Muscle layer of colon (tissue), 2 donors: ENCODE results near the gene SEMA4C.

Source experiments
- H3K27ac ChIP-seq: one replicate; pipeline ENCODE4 v1.7.0; 2013; ENCODE audit warnings: low read depth, mild to moderate bottlenecking, low read length, moderate library complexity
- H3K27me3 ChIP-seq, 2 donors: one replicate each; pipeline ENCODE4 v1.7.0; 2013; ENCODE audit warnings: low read length in 2 of 2, mild to moderate bottlenecking in 2 of 2; ENCODE audit not compliant: insufficient read depth in 2 of 2, control insufficient read depth in 1 of 2
- H3K36me3 ChIP-seq: one replicate; pipeline ENCODE4 v1.7.0; 2013; ENCODE audit warnings: mild to moderate bottlenecking, low read length; ENCODE audit not compliant: insufficient read depth
- H3K4me1 ChIP-seq: one replicate; pipeline ENCODE4 v1.7.0; 2013; ENCODE audit warnings: mild to moderate bottlenecking, low read length; ENCODE audit not compliant: insufficient read depth
- H3K4me3 ChIP-seq, 2 donors: one replicate each; pipeline ENCODE4 v1.7.0; 2013; ENCODE audit warnings: low read length in 2 of 2, low read depth in 1 of 2, mild to moderate bottlenecking in 1 of 2, moderate library complexity in 1 of 2
- H3K9ac ChIP-seq: one replicate; pipeline ENCODE4 v1.7.0; 2013; ENCODE audit warnings: low read length
- H3K9me3 ChIP-seq: one replicate; pipeline ENCODE4 v1.7.0; 2013; ENCODE audit warnings: mild to moderate bottlenecking, low read length
- donor health status: abdominal sarcoma.
- donor health status: Adenocarcinoma of cecum.

Gene SEMA4C

DNA sequence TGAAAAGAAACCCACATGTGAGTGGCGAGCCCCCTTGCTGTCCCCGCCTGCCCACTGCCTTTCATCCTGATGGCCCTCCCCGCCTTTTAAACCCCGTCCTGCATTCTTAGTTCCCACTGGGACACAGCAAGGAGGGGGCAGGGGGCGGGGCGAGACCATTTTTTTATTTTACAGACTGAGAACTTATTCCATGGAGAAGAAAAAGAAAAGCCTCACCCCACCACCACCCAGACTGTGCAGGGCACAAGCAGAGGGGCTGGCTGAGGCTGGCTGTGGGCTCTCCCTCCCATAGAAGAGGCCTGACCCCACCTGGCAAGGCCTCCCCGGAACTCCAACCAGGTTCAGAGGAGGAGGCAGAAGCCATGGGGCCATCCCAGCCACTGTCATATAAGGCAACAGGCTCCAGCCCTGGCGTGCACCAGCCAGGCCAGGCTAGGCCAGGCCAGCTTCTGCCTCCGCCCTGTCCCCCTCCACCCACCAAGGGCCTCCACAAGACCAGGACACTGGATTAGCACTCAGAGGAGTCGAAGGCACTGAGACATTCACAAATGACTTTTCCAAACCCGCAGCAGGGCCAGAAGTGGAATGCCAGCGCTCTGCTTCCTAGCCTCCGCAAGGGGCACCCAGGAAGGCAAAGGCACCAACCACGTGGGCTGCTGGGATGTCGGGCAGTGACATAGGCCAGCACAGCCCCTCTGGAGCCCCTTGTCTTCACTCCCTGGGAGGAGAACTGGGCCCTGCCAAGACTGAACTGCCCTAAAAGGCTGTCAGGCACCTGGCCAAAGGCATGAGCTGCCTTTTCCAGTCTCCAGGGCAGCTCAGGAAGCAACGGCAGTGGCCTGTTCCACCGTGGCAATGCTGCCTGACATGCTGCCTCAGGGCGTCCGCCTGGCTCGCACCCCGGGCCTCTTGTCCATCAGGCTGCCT, 37.5 kb upstream of the SEMA4C start:
- Histone ChIP-seq H3K9ac (peak overlapping the region; percentile 71), H3K27me3 (no peaks in the 10 kb centered on the region)

DNA sequence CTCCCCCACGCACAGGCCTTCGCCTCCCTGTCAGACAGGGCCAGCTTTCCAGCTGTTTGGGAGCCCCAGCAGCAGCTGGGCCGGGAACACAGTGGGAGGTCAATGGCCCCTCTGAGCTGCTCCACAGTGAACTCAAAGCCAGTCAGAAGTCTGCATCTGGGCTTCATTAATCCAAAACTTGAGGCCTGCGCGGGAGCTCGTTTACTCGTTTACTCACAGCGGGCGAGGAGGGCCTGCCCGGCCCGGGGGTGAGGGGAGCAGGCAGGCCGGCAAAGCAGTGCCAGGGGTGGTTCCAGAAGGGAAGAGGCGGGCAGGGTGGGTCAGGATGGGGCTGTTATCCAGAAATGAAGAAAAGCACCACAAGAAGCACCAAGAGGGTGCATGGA, 36.8 kb upstream of the SEMA4C start:
- peak overlapping the region; percentile 29 to 36 for H3K4me3 ChIP-seq

More for the DNA sequence above, 37.5 kb upstream of the SEMA4C start:
- H3K4me3 ChIP-seq, result peak overlapping the region in 1 of 2 donors; percentile 36
- H3K36me3 ChIP-seq, result no peaks in the 10 kb centered on the region
- no peaks in the 10 kb centered on the region for H3K9me3 ChIP-seq
- peak overlapping the region; percentile 100 for H3K27ac ChIP-seq
- peaks cover 54% of the 10 kb centered on the region for H3K4me1 ChIP-seq

DNA sequence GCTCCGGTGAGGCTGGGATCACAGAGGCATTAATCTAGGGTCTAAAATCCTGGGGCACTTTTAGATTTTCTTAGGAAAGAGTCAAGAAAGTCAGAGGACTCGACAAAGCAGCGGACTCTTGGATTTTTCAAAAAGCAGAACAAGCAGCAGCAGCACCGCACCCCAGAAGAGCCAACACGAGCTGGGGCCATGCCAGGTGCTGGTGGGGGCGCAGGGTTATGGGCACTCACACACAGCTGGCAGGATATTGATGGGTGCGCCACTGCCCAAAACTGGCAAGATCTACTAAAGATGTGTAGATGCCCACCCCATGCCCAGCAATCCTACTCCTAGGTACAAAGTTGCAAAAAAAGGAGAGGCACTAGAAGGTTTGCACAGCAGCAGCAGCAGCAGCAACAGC, 33.9 kb upstream of the SEMA4C start:
- Histone ChIP-seq H3K27ac (peak overlapping the region; percentile 86), H3K27me3 (no peaks in the 10 kb centered on the region), H3K9ac (no peak overlapping the region), H3K4me1 (peaks cover 59% of the 10 kb centered on the region), H3K4me3 (no peak overlapping the region), H3K9me3 (no peaks in the 10 kb centered on the region), H3K36me3 (no peaks in the 10 kb centered on the region)

More for the DNA sequence above, 36.8 kb upstream of the SEMA4C start:
- Histone ChIP-seq H3K36me3 (no peaks in the 10 kb centered on the region), H3K9me3 (no peaks in the 10 kb centered on the region), H3K9ac (peak overlapping the region; percentile 71), H3K27me3 (no peaks in the 10 kb centered on the region), H3K4me1 (peaks cover 54% of the 10 kb centered on the region), H3K27ac (peak overlapping the region; percentile 100)

DNA sequence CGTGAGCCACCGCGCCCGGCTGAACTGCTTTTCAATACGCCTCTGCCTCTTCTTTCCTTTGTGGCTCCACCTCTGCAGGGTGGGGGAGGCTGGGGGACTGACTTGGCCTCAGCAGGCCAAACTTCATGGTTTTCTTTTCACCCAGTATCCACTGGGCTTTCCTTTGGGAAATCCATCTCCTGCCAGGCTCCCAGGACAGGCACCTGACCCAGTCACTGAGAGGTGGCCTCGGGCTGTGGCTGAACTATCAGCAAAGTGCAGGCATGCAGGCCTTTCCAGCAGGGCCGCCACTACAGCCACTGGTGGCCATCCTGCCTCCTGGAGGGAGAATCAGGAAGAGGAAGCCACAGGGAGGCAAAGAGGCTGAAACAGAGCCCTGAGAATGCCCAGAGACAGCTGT, 33.4 kb upstream of the SEMA4C start:
- Histone ChIP-seq H3K27ac (peak overlapping the region; percentile 86), H3K4me1 (peaks cover 56% of the 10 kb centered on the region)

DNA sequence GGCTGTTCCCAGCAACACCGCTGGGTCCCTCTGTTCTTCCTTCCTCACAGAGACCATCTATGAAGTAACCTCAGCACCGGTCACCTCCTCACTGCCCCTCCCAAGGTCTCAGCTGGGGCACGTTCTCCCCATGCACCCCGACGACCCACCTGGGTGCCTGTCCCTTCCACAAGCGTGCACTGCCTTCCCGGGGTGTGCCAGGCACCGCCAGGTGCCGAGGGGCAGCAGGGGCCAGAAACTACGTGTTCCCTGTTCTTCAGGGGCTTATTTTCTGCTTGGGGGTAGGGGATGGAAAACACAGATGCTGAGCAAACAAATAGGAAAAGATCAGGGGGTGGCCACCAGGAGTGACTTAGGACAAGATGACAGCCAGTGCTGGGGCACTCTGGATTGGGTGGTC, 30.4 kb upstream of the SEMA4C start:
- Histone ChIP-seq H3K9me3 (no peaks in the 10 kb centered on the region), H3K4me3 (no peak overlapping the region), H3K4me1 (peaks cover 47% of the 10 kb centered on the region), H3K9ac (no peak overlapping the region), H3K27me3 (no peaks in the 10 kb centered on the region), H3K36me3 (no peaks in the 10 kb centered on the region), H3K27ac (no peak overlapping the region)

More for the DNA sequence above, 33.4 kb upstream of the SEMA4C start:
- no peak overlapping the region for H3K4me3 ChIP-seq
- no peaks in the 10 kb centered on the region for H3K9me3 ChIP-seq
- H3K27me3 ChIP-seq, result no peaks in the 10 kb centered on the region
- H3K9ac ChIP-seq, result no peak overlapping the region
- H3K36me3 ChIP-seq, result no peaks in the 10 kb centered on the region

DNA sequence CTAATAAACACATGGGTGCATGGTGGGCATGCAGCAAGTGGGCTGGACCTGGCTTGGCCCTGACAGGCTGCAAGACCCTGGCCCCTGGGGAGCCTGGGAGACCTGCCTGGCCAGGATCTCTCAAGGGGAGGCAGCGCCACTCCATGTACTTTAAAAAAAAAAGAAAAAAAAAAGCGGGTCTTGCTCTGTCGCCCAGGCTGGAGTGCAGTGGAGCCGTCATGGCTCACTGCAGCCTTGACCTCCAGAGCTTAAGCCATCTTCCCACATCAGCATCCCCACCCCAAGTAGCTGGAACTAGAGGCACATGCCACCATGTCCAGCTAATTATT, 29.5 kb upstream of the SEMA4C start:
- no peak overlapping the region for H3K27ac ChIP-seq
- no peaks in the 10 kb centered on the region for H3K27me3 ChIP-seq
- no peak overlapping the region for H3K4me3 ChIP-seq
- no peaks in the 10 kb centered on the region for H3K36me3 ChIP-seq
- no peaks in the 10 kb centered on the region for H3K9me3 ChIP-seq
- H3K9ac ChIP-seq, result no peak overlapping the region
- H3K4me1 ChIP-seq, result peaks cover 43% of the 10 kb centered on the region

DNA sequence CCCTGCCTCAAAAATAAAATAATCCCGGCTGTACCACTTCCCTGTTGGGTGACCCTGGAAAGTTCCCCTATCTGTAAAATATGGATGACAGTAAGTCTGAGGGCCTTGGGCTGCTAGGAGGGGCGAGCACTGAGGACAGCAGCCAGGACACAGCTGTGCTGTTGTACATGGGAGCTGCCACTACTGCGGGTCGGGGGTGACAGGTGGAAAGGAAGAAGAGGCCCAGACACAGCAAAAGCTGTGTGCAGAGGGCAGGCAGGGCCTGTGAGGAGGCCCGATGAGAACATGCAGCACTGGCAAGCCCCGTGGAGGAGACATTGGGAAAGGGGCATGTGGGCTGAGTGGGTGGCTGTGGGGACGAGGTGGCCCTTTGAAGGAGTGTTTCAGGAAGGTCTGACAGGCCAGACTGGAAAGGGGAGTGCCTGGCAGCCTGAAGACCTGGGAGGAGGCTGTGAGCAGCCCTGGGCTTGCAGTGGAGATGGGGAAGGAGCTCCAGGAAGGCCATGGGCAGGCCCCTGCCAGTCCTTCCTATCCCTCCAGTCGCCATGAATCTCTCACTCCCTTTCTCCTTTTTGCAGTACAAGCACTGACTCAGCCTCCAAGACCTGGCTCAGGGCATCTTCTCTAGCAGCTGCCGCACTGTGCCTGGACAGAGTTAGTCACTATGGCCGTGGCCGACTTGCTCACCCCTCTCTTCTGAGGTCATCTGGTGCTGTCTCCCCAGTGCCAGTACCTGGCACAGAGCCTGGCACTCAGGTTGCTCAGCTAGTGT, 28.9 kb upstream of the SEMA4C start:
- no peaks in the 10 kb centered on the region for H3K9me3 ChIP-seq
- no peak overlapping the region for H3K27ac ChIP-seq
- H3K27me3 ChIP-seq, result no peaks in the 10 kb centered on the region
- peaks cover 37% of the 10 kb centered on the region for H3K4me1 ChIP-seq
- no peaks in the 10 kb centered on the region for H3K36me3 ChIP-seq
- no peak overlapping the region for H3K9ac ChIP-seq
- H3K4me3 ChIP-seq, result no peak overlapping the region

DNA sequence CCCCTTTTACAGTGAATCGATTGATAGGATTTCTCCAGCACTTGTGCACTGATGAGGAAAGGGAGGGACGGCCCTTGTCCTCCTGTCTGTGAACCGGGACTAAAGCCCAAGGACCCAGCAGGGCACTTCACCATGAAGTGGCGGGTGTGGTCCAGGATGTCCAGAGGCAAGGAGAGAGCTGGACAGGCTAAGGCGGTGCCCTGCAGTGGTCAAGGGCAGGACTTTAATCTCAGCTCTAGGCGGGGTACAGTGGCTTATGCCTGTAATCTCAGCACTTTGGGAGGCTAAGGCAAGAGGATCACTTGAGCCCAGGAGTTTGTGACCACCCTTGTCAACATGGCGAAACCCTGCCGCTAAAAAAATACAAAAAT, 28.2 kb upstream of the SEMA4C start:
- H3K36me3 ChIP-seq, result no peaks in the 10 kb centered on the region
- no peaks in the 10 kb centered on the region for H3K27me3 ChIP-seq
- no peak overlapping the region for H3K27ac ChIP-seq
- H3K4me3 ChIP-seq, result no peak overlapping the region
- H3K9me3 ChIP-seq, result no peaks in the 10 kb centered on the region
- no peak overlapping the region for H3K9ac ChIP-seq
- peaks cover 31% of the 10 kb centered on the region for H3K4me1 ChIP-seq

DNA sequence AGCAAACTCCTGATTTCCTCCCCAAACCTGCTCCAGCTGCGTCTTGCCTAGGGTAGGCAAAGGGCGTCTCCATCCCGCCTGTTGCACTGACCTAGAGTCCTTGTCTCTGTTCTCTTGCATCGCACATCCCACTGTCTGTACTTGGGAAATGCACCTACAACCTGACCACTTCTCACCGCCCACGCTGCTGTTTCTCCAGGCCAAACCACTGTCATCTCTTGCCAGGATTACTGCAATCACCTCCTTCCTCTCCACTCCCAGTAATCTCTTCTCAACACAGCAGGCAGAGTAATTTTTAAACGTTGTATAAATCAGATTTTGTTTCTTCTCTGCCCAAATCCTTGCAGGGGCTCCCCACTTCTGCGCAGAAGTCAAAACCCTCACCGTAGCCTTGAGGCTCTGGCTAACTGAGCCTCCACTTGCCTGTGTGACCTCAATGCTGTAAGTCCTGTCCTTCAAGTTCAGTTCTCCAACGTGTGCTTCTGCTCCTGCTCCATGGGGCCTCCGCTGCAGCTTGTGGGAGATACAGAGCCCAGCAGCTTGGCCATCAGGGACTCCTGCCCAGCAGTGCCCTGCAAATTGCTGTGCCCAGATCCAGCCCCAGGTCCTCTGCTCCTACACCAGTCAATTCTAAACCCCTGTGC, 27.7 kb upstream of the SEMA4C start:
- Histone ChIP-seq H3K27ac (no peak overlapping the region), H3K9me3 (no peaks in the 10 kb centered on the region), H3K4me1 (peaks cover 33% of the 10 kb centered on the region), H3K9ac (no peak overlapping the region), H3K4me3 (no peak overlapping the region), H3K27me3 (no peaks in the 10 kb centered on the region), H3K36me3 (no peaks in the 10 kb centered on the region)

DNA sequence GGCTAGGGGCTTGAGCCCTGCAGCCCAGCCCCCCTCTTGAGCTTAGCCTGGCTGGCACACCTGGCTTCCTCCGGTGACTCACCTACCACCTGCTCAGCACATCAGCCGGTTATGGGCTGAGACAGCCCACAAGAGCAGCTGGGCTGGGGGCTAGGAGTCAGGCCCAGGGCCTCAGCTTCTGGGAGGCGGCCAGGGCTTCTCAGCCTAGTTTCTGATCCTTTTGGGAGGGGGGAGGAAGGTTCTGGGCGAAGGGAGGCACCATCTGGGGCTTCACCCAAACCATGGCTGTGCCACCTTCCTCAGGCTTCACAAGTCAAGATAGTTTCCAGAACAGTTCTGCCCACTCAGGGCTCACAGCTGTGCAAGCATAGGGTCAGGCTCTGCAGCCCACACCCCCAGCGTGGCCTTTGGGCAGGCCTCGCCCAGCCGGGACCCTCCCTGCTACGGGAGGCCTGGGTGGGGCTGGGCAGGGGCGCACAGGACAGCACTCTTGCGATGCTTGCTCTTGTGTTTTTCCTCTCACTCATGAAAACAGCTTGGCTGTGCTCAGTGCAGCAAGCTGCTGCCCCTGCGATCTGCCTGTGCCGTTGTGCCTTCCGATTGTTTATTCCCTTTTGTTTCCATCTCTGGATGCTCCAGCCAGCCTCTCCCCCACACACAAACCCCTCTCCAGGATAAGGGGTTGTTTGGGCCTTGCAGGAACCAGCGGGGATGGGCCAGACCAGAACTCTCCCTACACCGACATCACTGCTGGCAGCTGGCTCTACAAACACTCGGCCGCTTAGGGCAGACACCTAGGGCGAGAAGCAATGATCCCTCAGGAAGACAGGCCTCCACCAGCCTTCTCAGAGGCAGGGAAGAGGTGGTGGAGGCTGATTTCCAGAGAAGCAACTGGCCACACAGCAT, 26.1 kb upstream of the SEMA4C start:
- Histone ChIP-seq H3K27me3 (no peaks in the 10 kb centered on the region), H3K27ac (peak overlapping the region; percentile 62), H3K4me3 (no peak overlapping the region), H3K9me3 (no peaks in the 10 kb centered on the region), H3K36me3 (no peaks in the 10 kb centered on the region), H3K9ac (no peak overlapping the region), H3K4me1 (peaks cover 50% of the 10 kb centered on the region)
